ENCODE measurements around the gene CLASP1.
A peak's percentile ranks its signal among the peaks of the same experiment; 100 is the strongest.

The CLASP1 gene

GRCh38 chr2:121529439-121530211 lies 119.6 kb downstream of the CLASP1 start:
- ATAC-seq (replicated peaks) (no peak), DNase-seq (no peak)
- Mint-ChIP-seq H3K4me1 (ENCODE audit: low read depth in 2 of 2) (peaks cover 25 to 26% of the 10 kb centered on the region in 2 donors), H3K4me3 (peak overlapping the region; percentile 94), H3K9me3 (no peaks in the 10 kb centered on the region), H3K27me3 (no peaks in the 10 kb centered on the region), H3K36me3 (ENCODE audit: insufficient read depth) (peaks cover 35% of the 10 kb centered on the region), H3K27ac (peak overlapping the region; percentile 99 to 100)

GRCh38 chr2:121527009-121527682 lies 122.1 kb downstream of the CLASP1 start:
- no peaks in the 10 kb centered on the region for H3K9me3 Mint-ChIP-seq
- H3K27me3 Mint-ChIP-seq, result no peaks in the 10 kb centered on the region
- peaks cover 25 to 26% of the 10 kb centered on the region in 2 donors for H3K4me1 Mint-ChIP-seq (ENCODE audit: low read depth in 2 of 2)
- DNase-seq (no peak), ATAC-seq (replicated peaks) (no peak)
- H3K36me3 Mint-ChIP-seq (ENCODE audit: insufficient read depth), result peaks cover 45% of the 10 kb centered on the region
- H3K27ac Mint-ChIP-seq, result no peak overlapping the region
- no peak overlapping the region for H3K4me3 Mint-ChIP-seq

- ATAC-seq (replicated peaks) (no peak), DNase-seq (no peak)
- Mint-ChIP-seq H3K9me3 (no peaks in the 10 kb centered on the region), H3K36me3 (ENCODE audit: insufficient read depth) (peaks cover 41% of the 10 kb centered on the region), H3K4me1 (ENCODE audit: low read depth in 2 of 2) (peaks cover 15 to 16% of the 10 kb centered on the region in 2 donors), H3K27me3 (no peaks in the 10 kb centered on the region), H3K4me3 (no peak overlapping the region), H3K27ac (peak overlapping the region in 1 of 2 donors; percentile 48)
Measured at GRCh38 chr2:121524685-121525425, 124.4 kb downstream of the CLASP1 start.

GRCh38 chr2:121521359-121521758 lies 127.9 kb downstream of the CLASP1 start:
- Mint-ChIP-seq H3K4me3 (no peak overlapping the region), H3K36me3 (ENCODE audit: insufficient read depth) (peaks cover 49% of the 10 kb centered on the region), H3K4me1 (ENCODE audit: low read depth in 2 of 2) (peaks cover 0 to under 1% of the 10 kb centered on the region in 2 donors), H3K27ac (peak overlapping the region in 1 of 2 donors; percentile 2), H3K9me3 (no peaks in the 10 kb centered on the region), H3K27me3 (no peaks in the 10 kb centered on the region)
- no peak for DNase-seq
- ATAC-seq (replicated peaks), result no peak

DNA sequence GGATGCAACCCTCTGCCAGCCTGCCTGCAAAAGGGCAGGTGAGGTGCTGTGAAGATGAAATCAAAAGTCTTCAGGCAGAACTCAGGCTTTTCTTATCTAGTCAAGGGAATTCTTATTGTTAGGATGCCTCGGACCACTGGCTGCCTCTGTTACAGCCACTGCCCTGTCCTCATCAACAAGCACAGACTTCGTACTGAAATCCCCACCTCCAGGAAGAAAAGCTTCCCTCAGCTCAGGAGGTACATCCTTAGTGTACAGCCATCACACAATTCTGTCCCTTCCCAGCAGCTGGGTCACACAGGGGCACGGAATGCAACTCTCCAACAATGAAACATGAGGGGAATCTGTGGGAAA lies 128.6 kb downstream of the CLASP1 start:
- peaks cover 47% of the 10 kb centered on the region for H3K36me3 Mint-ChIP-seq (ENCODE audit: insufficient read depth)
- H3K9me3 Mint-ChIP-seq, result no peaks in the 10 kb centered on the region
- peaks cover 0 to 4% of the 10 kb centered on the region in 2 donors for H3K4me1 Mint-ChIP-seq (ENCODE audit: low read depth in 2 of 2)
- ATAC-seq (replicated peaks) (no peak), DNase-seq (no peak)
- no peaks in the 10 kb centered on the region for H3K27me3 Mint-ChIP-seq
- no peak overlapping the region for H3K4me3 Mint-ChIP-seq
- no peak overlapping the region for H3K27ac Mint-ChIP-seq

- no peak for ATAC-seq (replicated peaks)
- no peak for DNase-seq
- H3K4me1 Mint-ChIP-seq (ENCODE audit: low read depth in 2 of 2), result peaks cover 0 to 4% of the 10 kb centered on the region in 2 donors
- H3K27ac Mint-ChIP-seq, result peak overlapping the region; percentile 26 to 28
- peaks cover 48% of the 10 kb centered on the region for H3K36me3 Mint-ChIP-seq (ENCODE audit: insufficient read depth)
- no peak overlapping the region for H3K4me3 Mint-ChIP-seq
- no peaks in the 10 kb centered on the region for H3K27me3 Mint-ChIP-seq
- H3K9me3 Mint-ChIP-seq, result no peaks in the 10 kb centered on the region
Measured at GRCh38 chr2:121519732-121520640, 129.3 kb downstream of the CLASP1 start.

GRCh38 chr2:121519153-121519552 lies 130.1 kb downstream of the CLASP1 start:
- DNase-seq (no peak), ATAC-seq (replicated peaks) (no peak)
- no peaks in the 10 kb centered on the region for H3K9me3 Mint-ChIP-seq
- H3K36me3 Mint-ChIP-seq (ENCODE audit: insufficient read depth), result peaks cover 50% of the 10 kb centered on the region
- H3K27ac Mint-ChIP-seq, result peak overlapping the region; percentile 26 to 28
- peaks cover 0 to 11% of the 10 kb centered on the region in 2 donors for H3K4me1 Mint-ChIP-seq (ENCODE audit: low read depth in 2 of 2)
- no peak overlapping the region for H3K4me3 Mint-ChIP-seq
- H3K27me3 Mint-ChIP-seq, result no peaks in the 10 kb centered on the region

DNA sequence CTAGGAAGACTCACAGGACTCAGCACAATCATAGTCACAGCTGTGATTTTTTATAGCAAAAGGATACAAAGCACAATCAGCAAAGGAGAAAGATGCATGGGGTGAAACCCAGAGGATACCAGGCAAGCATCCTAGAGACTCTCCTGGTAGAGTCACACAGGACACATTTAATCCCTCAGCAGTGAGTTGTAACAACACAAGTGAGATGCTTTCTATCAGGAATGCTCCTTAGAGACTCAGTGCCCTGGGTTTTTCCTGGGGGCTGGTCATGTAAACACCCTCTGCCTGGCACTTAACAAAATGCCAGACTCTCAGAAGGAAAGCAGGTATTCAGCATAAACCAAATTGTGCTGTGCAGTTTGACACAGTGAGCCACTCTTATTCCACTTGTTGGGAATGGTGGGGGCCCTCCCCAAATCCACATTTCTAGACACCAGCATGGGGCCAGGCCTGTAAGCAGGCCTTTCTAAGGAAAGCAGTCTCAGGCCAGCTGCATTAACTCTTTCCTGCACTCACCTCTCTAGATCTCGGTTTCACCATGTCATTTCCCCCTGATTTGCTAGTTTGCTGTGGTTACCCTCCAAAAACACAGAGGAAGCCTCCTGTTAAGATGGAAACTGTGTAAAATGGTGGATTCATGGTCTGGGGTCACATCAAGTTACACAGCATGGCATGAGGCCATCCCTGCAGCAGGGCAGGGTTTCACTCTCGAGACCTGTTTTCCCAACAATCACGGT lies 135.5 kb downstream of the CLASP1 start:
- no peaks in the 10 kb centered on the region for H3K27me3 Mint-ChIP-seq
- DNase-seq, result no peak
- H3K27ac Mint-ChIP-seq, result peak overlapping the region; percentile 67 to 82
- H3K36me3 Mint-ChIP-seq (ENCODE audit: insufficient read depth), result peaks cover 43% of the 10 kb centered on the region
- no peak for ATAC-seq (replicated peaks)
- H3K4me1 Mint-ChIP-seq (ENCODE audit: low read depth in 2 of 2), result peaks cover 4 to 25% of the 10 kb centered on the region in 2 donors
- no peak overlapping the region for H3K4me3 Mint-ChIP-seq
- no peaks in the 10 kb centered on the region for H3K9me3 Mint-ChIP-seq

DNA sequence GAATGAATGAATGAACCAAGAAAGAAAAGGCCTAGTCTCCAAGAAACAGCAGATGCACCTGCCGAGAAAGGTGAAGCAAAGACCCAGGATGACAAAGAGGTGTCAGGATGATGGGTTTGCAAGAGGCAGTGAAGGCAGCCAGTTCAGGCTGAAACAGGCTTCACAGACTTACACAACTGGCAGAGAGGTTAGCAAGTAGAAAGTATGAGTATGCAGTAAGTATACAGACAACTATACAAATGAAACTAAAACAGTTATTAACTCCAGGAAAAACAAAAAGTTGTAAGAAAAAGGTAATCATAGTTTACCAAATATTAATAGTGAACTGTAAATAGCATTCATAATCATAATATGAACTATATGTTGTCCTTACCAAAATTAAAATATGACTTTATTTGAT lies 138.4 kb downstream of the CLASP1 start:
- H3K36me3 Mint-ChIP-seq (ENCODE audit: insufficient read depth), result peaks cover 29% of the 10 kb centered on the region
- no peak for DNase-seq
- no peak overlapping the region for H3K4me3 Mint-ChIP-seq

DNA sequence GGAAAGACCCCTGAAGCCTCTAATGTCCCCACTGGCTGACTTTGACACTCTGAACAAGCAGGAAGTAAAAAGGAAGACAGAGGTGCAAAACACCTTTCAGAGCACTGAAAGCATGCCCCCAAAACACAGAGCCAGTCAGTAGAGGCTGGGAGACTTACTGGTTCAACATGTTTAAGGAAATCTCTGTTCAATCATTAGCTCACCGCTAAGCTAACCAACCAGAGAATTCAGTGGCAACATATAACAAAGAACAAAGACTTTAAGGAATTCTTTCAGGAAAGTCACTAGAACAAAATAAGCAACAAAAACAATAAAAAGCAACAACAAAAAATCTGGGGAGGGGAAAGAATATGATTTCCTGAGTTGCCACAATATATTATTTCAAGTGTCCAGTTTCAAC lies 142.6 kb downstream of the CLASP1 start:
- Mint-ChIP-seq H3K27me3 (no peaks in the 10 kb centered on the region), H3K4me3 (no peak overlapping the region), H3K9me3 (no peaks in the 10 kb centered on the region), H3K27ac (peak overlapping the region in 1 of 2 donors; percentile 73), H3K36me3 (ENCODE audit: insufficient read depth) (peaks cover 25% of the 10 kb centered on the region), H3K4me1 (ENCODE audit: low read depth in 2 of 2) (peaks cover 20 to 60% of the 10 kb centered on the region in 2 donors)
- ATAC-seq (replicated peaks) (no peak), DNase-seq (no peak)

More for the DNA sequence above, 138.4 kb downstream of the CLASP1 start:
- no peak for ATAC-seq (replicated peaks)
- Mint-ChIP-seq H3K9me3 (no peaks in the 10 kb centered on the region), H3K4me1 (ENCODE audit: low read depth in 2 of 2) (peaks cover 12 to 46% of the 10 kb centered on the region in 2 donors), H3K27me3 (no peaks in the 10 kb centered on the region), H3K27ac (peak overlapping the region in 1 of 2 donors; percentile 19)

GRCh38 chr2:121505986-121506586 lies 143.2 kb downstream of the CLASP1 start:
- H3K4me3 Mint-ChIP-seq, result no peak overlapping the region
- peak overlapping the region in 1 of 2 donors; percentile 73 for H3K27ac Mint-ChIP-seq
- H3K36me3 Mint-ChIP-seq (ENCODE audit: insufficient read depth), result peaks cover 22% of the 10 kb centered on the region
- DNase-seq (no peak), ATAC-seq (replicated peaks) (no peak)
- peaks cover 22 to 62% of the 10 kb centered on the region in 2 donors for H3K4me1 Mint-ChIP-seq (ENCODE audit: low read depth in 2 of 2)
- H3K9me3 Mint-ChIP-seq, result no peaks in the 10 kb centered on the region
- H3K27me3 Mint-ChIP-seq, result no peaks in the 10 kb centered on the region

- DNase-seq, result no peak
- Mint-ChIP-seq H3K4me1 (ENCODE audit: low read depth in 2 of 2) (peaks cover 22 to 61% of the 10 kb centered on the region in 2 donors), H3K4me3 (no peak overlapping the region), H3K27ac (peak overlapping the region in 1 of 2 donors; percentile 81), H3K36me3 (ENCODE audit: insufficient read depth) (peaks cover 22% of the 10 kb centered on the region), H3K9me3 (peaks cover 0 to under 1% of the 10 kb centered on the region in 2 donors), H3K27me3 (no peaks in the 10 kb centered on the region)
- no peak for ATAC-seq (replicated peaks)
Measured at GRCh38 chr2:121505005-121505404, 144.3 kb downstream of the CLASP1 start.

Data from effector memory CD8-positive, alpha-beta T cell (primary cell).